Astrocyte (in vitro differentiated cells and primary cell): Measurements from ENCODE around the gene SPDEF. TPM values are rescaled to one million over a fixed set of nuclear protein-coding genes. Genes with fewer than 3 reads are reported as not detected.

ENCODE experiments used
- DNase-seq: peaks from one replicate; pipeline ENCODE4 v3.0.0-alpha.2; 2010; ENCODE audit warnings: low read depth
- FAIRE-seq: peaks from 2 replicates; lab custom pipeline; 2011; peaks lifted over from hg19 to GRCh38; lab: Jason Lieb, UNC
- H2AFZ ChIP-seq: 2 replicates; pipeline ENCODE4 v1.6.0; 2012; ENCODE audit warnings: low read depth, low read length, inconsistent platforms
- H3K27ac ChIP-seq: 2 replicates; pipeline ENCODE4 v1.5.1; 2011; ENCODE audit warnings: low read depth, low read length, inconsistent platforms
- H3K27me3 ChIP-seq: 2 replicates; pipeline ENCODE4 v1.6.0; 2011; ENCODE audit warnings: low read length, inconsistent platforms; ENCODE audit not compliant: insufficient read depth
- H3K36me3 ChIP-seq: 2 replicates; pipeline ENCODE4 v1.5.1; 2011; ENCODE audit warnings: low read length, inconsistent platforms; ENCODE audit not compliant: insufficient read depth
- H3K4me1 ChIP-seq: 2 replicates; pipeline ENCODE4 v1.5.1; 2011; ENCODE audit warnings: low read length, inconsistent platforms; ENCODE audit not compliant: insufficient read depth
- H3K4me2 ChIP-seq: 2 replicates; pipeline ENCODE4 v1.6.0; 2012; ENCODE audit warnings: low read length, inconsistent platforms
- H3K4me3 ChIP-seq: 2 replicates; pipeline ENCODE4 v1.5.1; 2011; ENCODE audit warnings: low read depth, mild to moderate bottlenecking, low read length, inconsistent platforms; ENCODE audit not compliant: insufficient read depth
- H3K79me2 ChIP-seq: 2 replicates; pipeline ENCODE4 v1.6.0; 2012; ENCODE audit warnings: mild to moderate bottlenecking, low read length, inconsistent platforms; ENCODE audit not compliant: insufficient read depth
- H3K9ac ChIP-seq: 2 replicates; pipeline ENCODE4 v1.6.0; 2012; ENCODE audit warnings: mild to moderate bottlenecking, low read length, inconsistent platforms
- H3K9me3 ChIP-seq: 2 replicates; pipeline ENCODE4 v1.5.1; 2012; ENCODE audit warnings: low read depth, mild to moderate bottlenecking, low read length, inconsistent platforms; ENCODE audit not compliant: insufficient read depth
- H4K20me1 ChIP-seq: 2 replicates; pipeline ENCODE4 v1.6.0; 2012; ENCODE audit warnings: low read length, inconsistent platforms; ENCODE audit not compliant: insufficient read depth
- H3K27ac Mint-ChIP-seq: one replicate; pipeline ENCODE4 v1.8.0; 2021; ENCODE audit warnings: mild to moderate bottlenecking, mixed read lengths; ENCODE audit not compliant: unreplicated experiment
- H3K27me3 Mint-ChIP-seq: one replicate; pipeline ENCODE4 v1.8.0; 2021; ENCODE audit warnings: low read depth, mixed read lengths; ENCODE audit not compliant: unreplicated experiment
- H3K36me3 Mint-ChIP-seq: one replicate; pipeline ENCODE4 v1.8.0; 2021; ENCODE audit warnings: low read depth, mixed read lengths; ENCODE audit not compliant: unreplicated experiment
- H3K4me1 Mint-ChIP-seq: one replicate; pipeline ENCODE4 v1.8.0; 2021; ENCODE audit warnings: low read depth, mixed read lengths; ENCODE audit not compliant: unreplicated experiment
- H3K4me3 Mint-ChIP-seq: one replicate; pipeline ENCODE4 v1.8.0; 2021; ENCODE audit warnings: mild to moderate bottlenecking, moderate library complexity, mixed read lengths; ENCODE audit not compliant: unreplicated experiment
- H3K9me3 Mint-ChIP-seq: one replicate; pipeline ENCODE4 v1.8.0; 2021; ENCODE audit warnings: mild to moderate bottlenecking, mixed read lengths; ENCODE audit not compliant: unreplicated experiment
- EZH2 ChIP-seq: IDR thresholded peaks from 2 replicates; pipeline ENCODE4 v1.6.1; 2012; ENCODE audit warnings: mild to moderate bottlenecking, low read length, inconsistent platforms; ENCODE audit not compliant: insufficient read depth
- total RNA-seq: library from RNA; stranded (reverse); gene quantifications from 2 replicates; pipeline ENCODE4 v1.2.1, GENCODE V29; 2021
- TF ChIP-seq, protein P1 (sequence below): IDR thresholded peaks from 2 replicates; pipeline ENCODE4 v1.5.1; 2011; ENCODE audit warnings: low read depth, mild to moderate bottlenecking, inconsistent platforms, low read length, moderate library complexity; ENCODE audit not compliant: insufficient read depth

The SPDEF gene
- total RNA-seq, 1 donor from 2014 or later: 0.16 TPM

- Mint-ChIP-seq H3K27ac (no peak overlapping the region), H3K27me3 (peaks cover 41% of the 10 kb centered on the region), H3K9me3 (no peaks in the 10 kb centered on the region), H3K36me3 (no peaks in the 10 kb centered on the region), H3K4me3 (no peak overlapping the region), H3K4me1 (peaks cover 5% of the 10 kb centered on the region)
- H3K36me3 ChIP-seq: no peaks in the 10 kb centered on the region
- TF ChIP-seq, protein P1, sequence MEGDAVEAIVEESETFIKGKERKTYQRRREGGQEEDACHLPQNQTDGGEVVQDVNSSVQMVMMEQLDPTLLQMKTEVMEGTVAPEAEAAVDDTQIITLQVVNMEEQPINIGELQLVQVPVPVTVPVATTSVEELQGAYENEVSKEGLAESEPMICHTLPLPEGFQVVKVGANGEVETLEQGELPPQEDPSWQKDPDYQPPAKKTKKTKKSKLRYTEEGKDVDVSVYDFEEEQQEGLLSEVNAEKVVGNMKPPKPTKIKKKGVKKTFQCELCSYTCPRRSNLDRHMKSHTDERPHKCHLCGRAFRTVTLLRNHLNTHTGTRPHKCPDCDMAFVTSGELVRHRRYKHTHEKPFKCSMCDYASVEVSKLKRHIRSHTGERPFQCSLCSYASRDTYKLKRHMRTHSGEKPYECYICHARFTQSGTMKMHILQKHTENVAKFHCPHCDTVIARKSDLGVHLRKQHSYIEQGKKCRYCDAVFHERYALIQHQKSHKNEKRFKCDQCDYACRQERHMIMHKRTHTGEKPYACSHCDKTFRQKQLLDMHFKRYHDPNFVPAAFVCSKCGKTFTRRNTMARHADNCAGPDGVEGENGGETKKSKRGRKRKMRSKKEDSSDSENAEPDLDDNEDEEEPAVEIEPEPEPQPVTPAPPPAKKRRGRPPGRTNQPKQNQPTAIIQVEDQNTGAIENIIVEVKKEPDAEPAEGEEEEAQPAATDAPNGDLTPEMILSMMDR: no peak
- no peak for TF ChIP-seq EZH2
- no peak for FAIRE-seq
- no peaks in the 10 kb centered on the region for H4K20me1 ChIP-seq
- H3K4me1 ChIP-seq: peaks cover 8% of the 10 kb centered on the region
- H2AFZ ChIP-seq: no peak overlapping the region
- H3K9ac ChIP-seq: no peak overlapping the region
- H3K79me2 ChIP-seq: no peaks in the 10 kb centered on the region
- no peak overlapping the region for H3K4me2 ChIP-seq
- H3K9me3 ChIP-seq: no peaks in the 10 kb centered on the region
- DNase-seq: no peak
- H3K4me3 ChIP-seq: no peak overlapping the region
- no peaks in the 10 kb centered on the region for H3K27me3 ChIP-seq
- no peak overlapping the region for H3K27ac ChIP-seq
Measured at GRCh38 chr6:34544776-34545471, 11.2 kb downstream of the SPDEF start.

GRCh38 chr6:34544052-34544604, 12.0 kb downstream of the SPDEF start:
- H3K27ac Mint-ChIP-seq: no peak overlapping the region
- DNase-seq (no peak), FAIRE-seq (no peak)
- peaks cover 37% of the 10 kb centered on the region for H3K27me3 Mint-ChIP-seq
- H3K4me1 Mint-ChIP-seq: peaks cover 5% of the 10 kb centered on the region
- Histone ChIP-seq H3K79me2 (no peaks in the 10 kb centered on the region), H3K4me1 (peaks cover 8% of the 10 kb centered on the region), H3K27me3 (no peaks in the 10 kb centered on the region), H4K20me1 (no peaks in the 10 kb centered on the region), H3K36me3 (no peaks in the 10 kb centered on the region), H3K9me3 (no peaks in the 10 kb centered on the region), H3K27ac (no peak overlapping the region), H2AFZ (no peak overlapping the region), H3K9ac (no peak overlapping the region), H3K4me2 (peak overlapping the region; percentile 56), H3K4me3 (no peak overlapping the region)
- H3K4me3 Mint-ChIP-seq: no peak overlapping the region
- no peaks in the 10 kb centered on the region for H3K36me3 Mint-ChIP-seq
- no peaks in the 10 kb centered on the region for H3K9me3 Mint-ChIP-seq
- TF ChIP-seq, protein P1: no peak
- no peak for TF ChIP-seq EZH2

DNA sequence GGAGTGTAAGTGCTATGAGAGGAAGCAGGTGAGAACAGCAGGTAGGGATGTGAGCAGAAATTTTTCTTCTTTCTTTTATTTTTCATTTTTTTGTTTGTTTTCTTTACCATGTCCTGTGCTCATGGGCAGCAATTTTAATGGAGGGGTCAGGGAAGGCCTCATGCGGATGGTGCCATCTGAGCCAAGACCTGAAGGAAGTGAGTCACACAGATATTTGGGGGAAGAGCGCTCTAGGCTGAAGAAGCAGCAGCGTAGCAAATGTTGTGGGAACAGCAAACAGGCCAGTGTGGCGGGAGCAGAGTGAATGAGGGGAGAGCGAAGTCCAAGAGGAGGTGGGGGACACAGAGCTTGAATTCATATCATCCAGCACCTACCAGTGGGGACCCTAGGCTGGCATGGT, 12.7 kb downstream of the SPDEF start:
- no peaks in the 10 kb centered on the region for H4K20me1 ChIP-seq
- Mint-ChIP-seq H3K27ac (no peak overlapping the region), H3K36me3 (no peaks in the 10 kb centered on the region), H3K9me3 (no peaks in the 10 kb centered on the region), H3K4me1 (peaks cover 5% of the 10 kb centered on the region), H3K4me3 (no peak overlapping the region), H3K27me3 (peaks cover 31% of the 10 kb centered on the region)
- H3K27ac ChIP-seq: no peak overlapping the region
- H3K79me2 ChIP-seq: no peaks in the 10 kb centered on the region
- no peak overlapping the region for H3K9ac ChIP-seq
- H2AFZ ChIP-seq: no peak overlapping the region
- FAIRE-seq (no peak), DNase-seq (peak; percentile 55)
- peaks cover 8% of the 10 kb centered on the region for H3K4me1 ChIP-seq
- H3K27me3 ChIP-seq: no peaks in the 10 kb centered on the region
- peak overlapping the region; percentile 56 for H3K4me2 ChIP-seq
- no peak for TF ChIP-seq EZH2
- TF ChIP-seq, protein P1: no peak
- H3K4me3 ChIP-seq: no peak overlapping the region
- no peaks in the 10 kb centered on the region for H3K9me3 ChIP-seq
- no peaks in the 10 kb centered on the region for H3K36me3 ChIP-seq
